OCI-LY7 (cell line): ENCODE data around the gene RTL9.

Experiments
- CTCF ChIP-seq: fragments of 200-600 bp; sonication (generic); conservative IDR thresholded peaks from 2 replicates; pipeline ENCODE4 v1.5.1; 2014; ENCODE audit warnings: mild to moderate bottlenecking, antibody characterized with exemption, low read length, moderate library complexity, mixed read lengths
- EZH2phosphoT487 ChIP-seq: fragments of 200-600 bp; sonication (generic); IDR thresholded peaks from 2 replicates; pipeline ENCODE4 v1.6.1; 2018; ENCODE audit warnings: low read depth, borderline replicate concordance, mild to moderate bottlenecking, mixed run types, antibody characterized with exemption, low read length, moderate library complexity, mixed read lengths

- TF ChIP-seq CTCF: no peak
- no peak for TF ChIP-seq EZH2phosphoT487
Observed at GRCh38 chrX:110321081-110321480, 37.6 kb upstream of the RTL9 start.
